Measurements from ENCODE around the gene CPED1.
"Not testable (repeated sequence)": the region's sequence is repeated elsewhere in the genome, so short reads cannot be mapped to it uniquely, and the experiment has no call there.

The CPED1 gene

DNA sequence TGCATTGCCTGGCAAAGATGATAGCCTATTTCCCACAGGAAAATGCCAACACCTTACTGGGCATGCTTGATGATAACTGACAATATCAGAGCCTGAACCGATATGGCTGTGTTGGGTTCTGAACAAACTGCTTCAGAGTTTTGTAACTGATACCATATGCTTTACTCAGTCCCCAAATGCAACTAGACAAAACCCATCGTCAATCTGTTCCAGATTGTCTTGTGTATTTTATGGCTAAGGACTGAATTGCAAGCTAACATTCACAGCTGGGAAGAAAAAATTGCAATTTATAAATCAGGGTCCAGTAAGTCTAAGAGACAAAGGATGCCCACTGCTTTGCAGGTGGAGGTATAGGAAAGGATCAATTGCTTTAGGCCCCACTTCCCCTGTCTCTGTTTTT is 223.5 kb downstream of the CPED1 start:
- DNase-seq (ENCODE audit: low read depth in 4 of 4, low spot score in 1 of 4) = no peak

DNA sequence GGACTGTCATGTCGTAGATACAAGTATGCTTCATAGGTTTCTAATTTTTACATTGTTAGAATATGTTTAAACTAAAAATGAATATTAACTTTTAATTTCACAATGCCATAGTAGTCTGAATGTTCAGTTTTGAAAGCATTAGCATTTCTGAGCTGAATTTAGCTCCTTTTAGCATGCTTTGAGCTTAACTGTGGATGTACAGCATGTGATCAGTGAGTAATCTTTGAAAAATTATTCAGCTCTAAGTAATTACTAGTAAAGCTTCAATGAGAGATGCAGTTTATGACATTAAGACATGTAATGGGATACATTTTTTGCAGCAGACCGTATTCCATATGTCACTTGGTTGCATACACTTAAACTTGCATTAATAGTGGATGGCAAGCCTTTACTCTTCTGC is 226.1 kb downstream of the CPED1 start:
- no peak for DNase-seq (ENCODE audit: low read depth in 4 of 4, low spot score in 1 of 4)

DNA sequence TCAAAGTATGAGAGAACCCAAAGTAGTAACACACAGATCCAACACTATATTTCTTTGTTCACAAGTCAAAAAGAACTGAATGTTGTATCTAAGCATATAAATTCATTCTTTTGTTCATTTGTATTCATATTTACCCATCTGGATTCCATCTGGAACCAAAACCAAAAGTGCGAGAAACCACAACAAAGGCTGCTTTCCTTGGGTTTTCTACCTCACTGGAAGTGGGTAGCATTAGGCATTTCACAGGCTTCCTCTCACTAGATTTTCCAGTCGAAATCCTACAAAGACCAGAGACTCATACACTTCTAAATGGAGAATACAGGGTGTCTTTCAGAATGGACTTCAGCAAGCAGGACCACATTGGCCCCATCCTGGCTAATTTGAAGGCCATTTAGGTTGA is 230.5 kb downstream of the CPED1 start:
- DNase-seq (ENCODE audit: low read depth in 4 of 4, low spot score in 1 of 4) = no peak

DNA sequence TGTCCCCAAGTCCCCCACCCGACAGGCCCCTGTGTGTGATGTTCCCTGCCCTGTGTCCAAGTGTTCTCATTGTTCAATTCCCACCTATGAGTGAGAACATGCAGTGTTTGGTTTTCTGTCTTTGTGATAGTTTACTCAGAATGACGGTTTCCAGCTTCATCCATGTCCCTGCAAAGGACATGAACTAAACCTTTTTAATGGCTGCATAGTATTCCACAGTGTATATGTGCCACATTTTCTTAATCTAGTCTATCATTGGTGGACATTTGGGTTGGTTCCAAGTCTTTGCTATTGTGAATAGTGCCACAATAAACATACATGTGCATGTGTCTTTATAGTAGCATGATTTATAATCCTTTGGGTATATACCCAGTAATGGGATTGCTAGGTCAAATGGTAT is 232.6 kb downstream of the CPED1 start:
- not testable (repeated sequence) for DNase-seq (ENCODE audit: low read depth in 4 of 4, low spot score in 1 of 4)

DNA sequence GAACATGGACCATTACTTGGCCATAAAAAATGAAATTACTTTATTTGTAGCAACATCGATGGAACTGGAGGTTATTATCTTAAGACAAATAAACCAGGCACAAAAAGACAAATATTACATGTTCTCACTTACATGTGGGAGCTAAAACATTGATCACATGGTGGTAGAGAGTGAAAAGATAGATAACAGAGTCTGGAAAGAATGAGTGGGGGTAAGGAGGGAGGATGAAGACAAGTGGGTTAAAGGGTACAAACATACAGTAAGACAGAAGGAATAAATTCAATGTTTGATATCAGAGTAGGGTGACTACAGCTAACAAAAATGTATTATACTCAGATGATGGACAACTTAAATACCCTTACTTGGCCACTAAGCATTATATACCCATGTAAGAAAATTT is 240.3 kb downstream of the CPED1 start:
- DNase-seq (ENCODE audit: low read depth in 4 of 4, low spot score in 1 of 4) = no peak

DNA sequence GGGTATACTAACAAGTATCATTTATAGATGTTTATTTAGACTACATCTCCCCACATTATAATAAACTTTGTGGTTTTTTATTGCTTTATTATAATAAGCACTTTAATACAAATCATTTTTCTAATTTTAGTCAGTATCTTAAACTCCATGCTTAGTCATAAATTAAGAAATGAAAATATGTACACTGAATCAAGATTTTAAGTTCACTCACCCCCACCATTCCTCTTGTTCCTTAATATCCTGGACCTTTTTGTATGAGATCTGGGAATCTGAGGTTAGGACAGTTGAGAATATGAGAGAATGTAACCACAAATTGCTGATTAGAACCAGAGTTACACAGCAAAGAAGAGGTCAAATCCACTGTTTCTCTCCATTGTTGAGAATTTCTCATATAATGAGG is 246.7 kb downstream of the CPED1 start:
- no peak for DNase-seq (ENCODE audit: low read depth in 4 of 4, low spot score in 1 of 4)

DNA sequence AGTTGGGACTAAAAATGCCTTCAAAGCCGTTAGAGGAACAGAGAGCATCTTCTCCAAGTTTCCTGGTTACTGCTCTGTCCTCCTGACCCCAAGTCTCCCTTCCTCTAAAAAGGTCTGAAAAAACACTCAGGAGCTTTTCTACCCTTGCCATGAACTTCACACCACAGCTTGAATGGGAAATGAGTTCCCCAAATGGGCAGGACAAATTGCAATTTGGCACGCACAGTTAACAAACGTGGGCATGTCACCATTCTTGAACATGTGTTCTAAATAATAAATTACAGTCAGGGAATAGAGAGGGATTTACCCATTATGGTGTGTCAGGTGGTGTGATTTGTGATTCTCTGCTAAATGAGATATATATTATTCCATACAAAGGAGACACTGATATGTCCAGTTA is 249.1 kb downstream of the CPED1 start:
- no peak for DNase-seq (ENCODE audit: low read depth in 4 of 4, low spot score in 1 of 4)

DNA sequence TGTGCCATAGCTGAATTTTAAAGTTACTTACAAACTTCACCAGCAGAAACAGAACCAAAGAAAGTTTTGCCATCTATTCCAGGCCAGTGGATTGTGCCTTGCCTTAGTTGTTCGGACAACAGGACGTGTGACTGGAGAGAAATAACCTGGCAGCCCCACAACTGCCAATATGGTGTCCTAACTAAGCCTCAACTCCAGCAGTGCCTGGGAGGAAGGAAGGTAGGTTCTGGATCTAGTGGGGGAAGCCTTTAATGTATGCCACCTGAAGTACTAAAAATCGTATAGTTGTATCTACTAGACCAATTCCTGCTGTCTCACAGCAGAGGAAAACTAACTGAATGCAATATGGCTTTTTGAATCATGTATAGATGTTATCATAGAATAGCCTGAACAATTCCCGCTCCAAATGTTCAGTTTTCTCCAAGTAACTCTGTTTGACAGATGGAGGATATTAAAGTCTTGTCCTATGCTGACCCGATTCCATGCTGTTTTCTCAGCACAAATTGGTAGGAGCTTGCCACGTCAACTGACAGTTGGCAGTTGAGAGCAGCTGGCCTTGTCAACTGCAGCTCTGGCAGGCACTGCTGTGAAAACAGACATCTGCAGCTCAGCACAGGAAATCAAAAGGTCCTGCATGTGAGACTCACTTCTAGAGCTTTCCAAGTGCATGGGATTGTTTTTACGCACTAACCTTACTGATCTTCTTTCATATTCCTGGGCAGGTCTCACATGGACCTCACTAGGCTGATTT is 255.8 kb downstream of the CPED1 start:
- no peak for DNase-seq (ENCODE audit: low read depth in 4 of 4, low spot score in 1 of 4)

DNA sequence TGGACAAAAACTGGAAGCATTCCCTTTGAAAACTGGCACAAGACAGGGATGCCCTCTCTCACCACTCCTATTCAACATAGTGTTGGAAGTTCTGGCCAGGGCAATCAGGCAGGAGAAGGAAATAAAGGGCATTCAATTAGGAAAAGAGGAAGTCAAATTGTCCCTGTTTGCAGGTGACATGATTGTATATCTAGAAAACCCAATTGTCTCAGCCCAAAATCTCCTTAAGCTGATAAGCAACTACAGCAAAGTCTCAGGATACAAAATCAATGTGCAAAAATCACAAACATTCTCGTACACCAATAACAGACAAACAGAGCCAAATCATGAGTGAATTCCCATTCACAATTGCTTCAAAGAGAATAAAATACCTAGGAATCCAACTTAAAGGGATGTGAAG is 262.9 kb downstream of the CPED1 start:
- not testable (repeated sequence) for DNase-seq (ENCODE audit: low read depth in 4 of 4, low spot score in 1 of 4)

DNA sequence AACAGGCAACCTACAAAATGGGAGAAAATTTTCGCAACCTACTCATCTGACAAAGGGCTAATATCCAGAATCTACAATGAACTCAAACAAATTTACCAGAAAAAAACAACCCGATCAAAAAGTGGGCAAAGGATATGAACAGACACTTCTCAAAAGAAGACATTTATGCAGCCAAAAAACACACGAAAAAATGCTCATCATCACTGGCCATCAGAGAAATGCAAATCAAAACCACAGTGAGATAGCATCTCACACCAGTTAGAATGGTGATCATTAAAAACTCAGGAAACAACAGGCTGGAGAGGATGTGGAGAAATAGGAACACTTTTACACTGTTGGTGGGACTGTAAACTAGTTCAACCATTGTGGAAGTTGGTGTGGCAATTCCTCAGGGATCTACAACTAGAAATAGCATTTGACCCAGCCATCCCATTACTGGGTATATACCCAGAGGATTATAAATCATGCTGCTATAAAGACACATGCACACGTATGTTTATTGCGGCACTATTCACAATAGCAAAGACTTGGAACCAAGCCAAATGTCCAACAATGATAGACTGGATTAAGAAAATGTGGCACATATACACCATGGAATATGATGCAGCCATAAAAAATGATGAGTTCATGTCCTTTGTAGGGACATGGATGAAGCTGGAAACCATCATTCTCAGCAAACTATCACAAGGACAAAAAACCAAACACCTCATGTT is 264.2 kb downstream of the CPED1 start:
- not testable (repeated sequence) for DNase-seq (ENCODE audit: low read depth in 4 of 4, low spot score in 1 of 4)

DNA sequence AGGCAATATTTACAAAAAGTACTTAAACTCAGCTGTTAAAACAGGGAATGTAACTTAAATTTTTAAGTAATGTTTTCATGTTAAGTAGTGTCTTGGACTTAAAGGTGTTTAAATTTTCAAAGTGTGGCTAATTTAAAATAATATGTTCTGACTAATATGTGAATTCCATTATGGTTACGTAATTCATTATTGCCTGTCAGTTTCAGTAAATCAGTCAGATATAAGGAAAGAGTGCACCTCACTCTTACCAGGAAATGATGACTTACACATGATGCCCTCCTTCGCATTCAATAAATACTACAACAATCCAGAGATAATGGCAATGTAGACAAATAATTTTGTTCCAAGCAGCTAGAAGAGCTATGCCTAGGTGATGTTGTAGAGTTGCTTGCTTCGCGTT is 271.3 kb downstream of the CPED1 start:
- no peak for DNase-seq (ENCODE audit: low read depth in 4 of 4, low spot score in 1 of 4)

DNA sequence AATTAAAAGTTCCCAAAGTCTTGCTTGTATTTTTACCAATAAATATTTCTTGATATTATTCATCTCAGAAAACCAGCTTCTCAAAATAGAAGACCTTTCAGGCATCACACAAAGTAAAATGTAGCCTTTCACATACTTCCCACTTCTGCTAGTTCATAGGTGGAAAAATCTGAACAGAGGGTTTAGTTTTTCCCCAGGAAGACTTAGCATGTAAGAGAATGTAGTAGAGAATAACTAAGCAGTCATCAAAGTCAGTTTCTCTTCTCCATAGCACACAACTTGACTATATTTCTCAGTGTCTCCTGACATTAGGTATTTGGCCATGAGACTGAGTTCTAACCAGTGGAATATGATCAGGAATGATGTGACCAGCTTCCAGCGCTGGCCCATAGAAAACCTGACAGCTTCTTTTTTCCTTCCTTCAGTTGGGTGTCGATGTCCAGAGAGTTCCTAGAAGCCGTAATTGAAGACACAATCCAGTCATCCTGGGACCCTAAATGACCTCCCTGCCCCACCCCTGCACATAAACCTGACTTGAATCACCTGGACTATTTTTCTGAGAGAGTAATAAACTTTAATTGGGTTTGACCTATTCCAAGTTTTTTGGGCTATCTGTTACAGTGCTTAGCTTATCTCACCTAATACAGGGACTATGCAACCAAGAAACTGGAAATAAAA is 272.8 kb downstream of the CPED1 start:
- no peak for DNase-seq (ENCODE audit: low read depth in 4 of 4, low spot score in 1 of 4)

DNA sequence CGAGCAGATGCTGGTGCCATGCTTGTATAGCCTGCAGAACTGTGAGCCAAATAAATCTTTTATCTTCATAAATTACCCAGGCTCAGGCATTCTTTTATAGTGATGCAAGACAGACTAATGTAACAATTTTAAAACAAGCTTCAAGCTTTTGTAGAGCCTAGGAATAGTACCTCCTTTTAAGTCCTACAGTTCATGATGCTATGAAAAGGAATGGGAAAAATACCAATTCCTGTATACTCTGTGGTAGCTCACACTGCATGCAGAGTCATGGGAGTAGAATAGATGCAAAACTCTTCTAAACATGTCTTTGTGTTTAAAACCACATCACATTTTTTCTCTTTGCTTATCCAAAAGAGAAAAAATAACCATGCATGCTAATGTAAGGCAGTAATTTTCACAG is 273.7 kb downstream of the CPED1 start:
- DNase-seq (ENCODE audit: low read depth in 4 of 4, low spot score in 1 of 4) = no peak

DNA sequence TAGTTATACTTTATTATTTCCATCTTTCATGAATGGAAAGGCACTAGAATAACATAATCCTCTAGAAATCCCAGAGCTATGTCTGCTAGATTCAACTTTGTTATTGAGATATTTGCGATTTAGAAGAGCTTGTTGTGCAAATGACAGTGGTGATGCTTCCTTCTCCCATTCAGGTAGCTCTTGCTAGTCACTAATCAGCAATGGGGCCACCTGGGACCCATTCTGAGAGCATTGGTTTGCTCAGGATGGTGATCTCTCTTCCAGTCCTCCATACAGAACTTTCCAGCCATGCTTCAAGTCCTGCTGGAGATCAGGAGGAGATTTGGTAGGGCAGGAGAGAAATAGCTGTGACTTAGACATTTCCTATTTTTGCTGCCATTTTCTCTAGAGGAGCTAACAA is 274.5 kb downstream of the CPED1 start:
- no peak for DNase-seq (ENCODE audit: low read depth in 4 of 4, low spot score in 1 of 4)

DNA sequence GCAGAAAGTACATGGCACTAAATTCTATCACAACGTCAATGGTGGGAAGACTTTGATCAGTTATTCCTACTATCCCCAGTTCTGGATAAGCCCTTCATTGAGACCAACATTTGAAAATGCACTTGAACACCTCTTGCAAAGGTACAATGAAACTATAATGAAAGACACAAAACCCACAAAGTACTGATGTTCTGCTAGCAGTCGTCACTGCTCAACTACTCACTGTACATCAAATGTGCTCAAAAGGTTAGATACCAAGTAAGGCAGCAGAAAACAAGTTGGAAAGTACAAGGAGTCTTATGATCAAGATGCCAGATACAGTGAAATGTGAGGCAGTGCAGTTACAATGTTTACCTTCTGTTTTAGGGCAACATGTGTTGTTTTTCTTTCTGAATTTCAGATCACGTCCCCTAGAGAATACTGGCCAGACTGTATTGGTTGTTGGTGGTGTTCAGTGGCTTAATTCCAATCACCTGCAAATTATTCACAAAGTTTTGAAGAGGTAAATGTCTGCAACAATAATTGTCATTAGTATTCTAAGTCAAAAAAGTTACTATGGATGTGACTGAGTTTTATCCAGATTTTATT is 277.9 kb downstream of the CPED1 start:
- no peak for DNase-seq (ENCODE audit: low read depth in 4 of 4, low spot score in 1 of 4)

DNA sequence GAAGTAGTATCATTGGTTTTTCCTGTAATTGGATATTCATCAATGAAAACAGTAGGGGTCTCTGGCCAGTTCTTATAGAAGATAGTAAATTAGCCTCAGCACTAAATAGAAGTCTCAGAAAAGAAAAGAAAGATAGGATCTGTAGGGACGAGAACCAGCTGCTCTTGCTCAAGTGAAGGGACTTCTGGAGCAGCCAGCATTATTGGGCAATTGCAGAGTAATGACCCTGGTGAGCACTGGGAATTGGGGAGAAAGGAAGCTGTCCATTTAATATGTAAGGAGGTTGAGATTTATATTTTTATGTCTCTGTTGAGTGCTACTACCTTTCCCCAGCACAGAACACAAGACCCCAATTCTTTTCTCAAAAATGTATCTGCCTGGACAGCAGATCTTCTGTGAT is 279.1 kb downstream of the CPED1 start:
- DNase-seq (ENCODE audit: low read depth in 4 of 4, low spot score in 1 of 4) = no peak

DNA sequence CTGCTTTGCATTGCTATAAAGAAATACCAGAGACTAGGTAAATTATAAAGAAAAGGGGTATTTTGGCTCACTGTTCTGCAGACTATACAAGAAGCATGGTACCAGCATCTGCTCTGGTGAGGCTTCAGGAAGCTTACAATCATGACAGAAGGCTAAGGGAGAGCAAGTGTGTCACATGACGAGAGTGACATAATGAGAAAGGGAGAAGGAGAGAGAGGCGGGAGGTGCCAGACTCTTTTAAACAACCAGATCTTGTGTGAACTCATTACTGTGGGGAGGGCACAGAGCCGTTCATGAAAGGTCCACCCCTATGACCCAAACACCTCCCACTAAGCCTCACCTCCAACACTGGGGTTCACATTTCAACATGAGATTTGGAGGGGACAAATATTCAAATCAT is 281.3 kb downstream of the CPED1 start:
- no peak for DNase-seq (ENCODE audit: low read depth in 4 of 4, low spot score in 1 of 4)

DNA sequence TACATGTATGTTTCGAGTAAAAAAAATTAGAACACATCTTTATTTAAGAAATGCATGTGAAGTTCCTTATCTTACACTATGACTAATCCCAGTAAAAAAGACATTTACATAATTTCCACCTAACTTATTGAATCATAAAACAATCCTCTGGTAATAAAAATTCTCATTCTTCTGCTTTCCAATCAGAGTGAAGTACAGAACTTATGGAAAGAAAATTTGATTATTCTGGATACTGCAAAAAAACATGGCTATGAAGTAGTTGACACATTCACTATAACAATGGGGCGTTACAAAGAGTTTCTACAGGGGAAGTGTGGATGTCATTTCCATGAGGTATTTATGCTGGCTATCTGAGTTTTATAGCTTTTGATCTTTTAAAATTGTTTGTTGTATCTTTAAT is 282.6 kb downstream of the CPED1 start:
- DNase-seq (ENCODE audit: low read depth in 4 of 4, low spot score in 1 of 4) = no peak

DNA sequence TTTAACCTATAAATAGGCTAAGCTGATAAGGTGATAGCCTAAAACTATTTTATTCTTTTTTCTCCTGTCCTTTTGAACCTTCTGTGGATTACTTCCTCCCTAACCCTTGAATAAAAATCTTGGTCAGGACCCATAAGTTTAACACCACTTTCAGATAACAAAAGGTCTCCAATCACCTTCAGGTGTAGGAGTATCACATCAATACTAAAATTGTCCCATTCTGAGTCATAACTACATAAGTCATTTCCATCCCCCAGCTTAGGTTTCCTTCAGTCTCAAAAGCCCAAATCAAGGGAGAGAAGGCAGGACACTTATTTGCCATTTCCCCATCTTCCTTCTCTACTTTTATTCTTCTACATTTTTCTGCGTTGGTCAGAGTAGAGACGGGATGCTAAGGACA is 283.4 kb downstream of the CPED1 start:
- DNase-seq (ENCODE audit: low read depth in 4 of 4, low spot score in 1 of 4) = no peak

DNA sequence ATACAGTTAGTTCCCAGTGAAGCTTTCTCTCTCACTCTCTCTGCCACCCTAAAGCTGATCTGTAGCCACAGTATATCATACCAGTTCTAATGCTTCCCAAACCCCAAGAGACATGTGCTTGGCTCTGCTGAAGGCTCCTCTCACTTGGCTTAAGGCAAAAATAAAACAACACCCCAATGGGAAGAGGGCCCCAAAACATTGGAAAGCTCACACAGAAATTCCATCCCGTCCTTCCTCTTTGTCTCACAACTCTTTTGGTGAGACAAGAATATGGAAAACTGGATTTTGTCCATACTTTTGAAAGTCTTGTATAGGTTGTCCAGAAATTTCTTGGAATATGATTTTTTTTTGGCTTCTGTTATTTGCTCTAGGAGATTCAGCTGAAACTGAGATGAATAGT is 284.2 kb downstream of the CPED1 start:
- no peak for DNase-seq (ENCODE audit: low read depth in 4 of 4, low spot score in 1 of 4)

DNA sequence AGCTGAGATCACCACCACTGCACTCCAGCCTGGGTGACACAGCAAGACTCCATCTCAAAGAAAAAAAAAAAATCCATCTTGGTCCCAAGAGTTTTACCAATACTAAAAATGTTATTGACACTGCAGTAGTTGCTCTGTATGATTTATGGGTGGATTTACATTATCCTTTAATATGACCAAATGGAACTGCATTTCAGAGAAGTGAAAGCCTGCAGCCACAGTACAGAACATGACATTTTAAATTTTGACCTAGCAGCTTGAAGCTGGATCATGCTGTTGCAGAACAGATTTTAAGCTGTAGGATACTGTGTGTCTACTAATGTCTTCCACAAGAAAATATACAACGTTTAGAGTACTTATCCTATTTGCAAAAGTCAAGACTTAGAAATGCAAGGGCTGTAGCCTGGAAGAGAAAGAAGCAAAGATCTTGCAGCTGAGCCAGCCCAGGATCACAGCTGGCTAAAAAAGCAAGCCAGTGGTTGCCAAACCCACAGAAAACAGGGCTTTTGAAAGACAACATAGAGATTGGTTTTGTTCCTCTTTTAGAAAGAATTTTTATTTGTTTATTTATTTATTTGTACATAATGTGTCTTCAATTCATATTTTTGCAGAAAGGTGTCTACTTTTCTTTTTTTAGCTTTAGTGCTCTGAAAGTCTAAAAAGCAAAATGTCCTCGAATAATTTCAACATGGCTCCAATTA is 285.1 kb downstream of the CPED1 start:
- no peak for DNase-seq (ENCODE audit: low read depth in 4 of 4, low spot score in 1 of 4)

Data from stimulated activated CD4-positive, alpha-beta T cell treated with anti-CD3 and anti-CD28 coated beads, Interleukin-1b, Interleukin-23, amount 100 ng/mL, for 24 hours (primary cell).